SJCRH30 (cell line): ENCODE data around the gene SYNGR4. TPM values are rescaled to one million over a fixed set of nuclear protein-coding genes. Genes with fewer than 3 reads are reported as not detected.
A peak's percentile ranks its signal among the peaks of the same experiment; 100 is the strongest.

ENCODE experiments used
- DNase-seq, 2 experiments: peaks; one replicate each; pipeline ENCODE4 v3.0.0-alpha.2; 2015 to 2020
- H3K27ac ChIP-seq: fragments of 250-450 bp; sonication (Bioruptor Pico); 2 replicates; pipeline ENCODE4 v1.5.1; 2020; ENCODE audit warnings: mild to moderate bottlenecking, moderate library complexity
- H3K27me3 ChIP-seq: fragments of 250-450 bp; sonication (Bioruptor Pico); 2 replicates; pipeline ENCODE4 v1.5.1; 2020; ENCODE audit warnings: mild to moderate bottlenecking, moderate library complexity
- H3K36me3 ChIP-seq: fragments of 250-450 bp; sonication (Bioruptor Pico); 2 replicates; pipeline ENCODE4 v1.5.1; 2020; ENCODE audit warnings: mild to moderate bottlenecking, moderate library complexity
- H3K4me1 ChIP-seq: fragments of 250-450 bp; sonication (Bioruptor Pico); 2 replicates; pipeline ENCODE4 v1.5.1; 2020; ENCODE audit warnings: mild to moderate bottlenecking, moderate library complexity
- H3K4me3 ChIP-seq: fragments of 250-450 bp; sonication (Bioruptor Pico); 2 replicates; pipeline ENCODE4 v1.5.1; 2020; ENCODE audit warnings: mild to moderate bottlenecking, moderate library complexity
- H3K9me3 ChIP-seq: fragments of 250-450 bp; sonication (Bioruptor Pico); replicated peaks from 2 replicates; pipeline ENCODE4 v1.5.1; 2020; ENCODE audit warnings: mild to moderate bottlenecking, moderate library complexity
- total RNA-seq: library from RNA; depleted of rRNA; stranded (reverse); fragments of >200 nt; shearing (Covaris generic); gene quantifications from 2 replicates; pipeline ENCODE4 v1.2.3, GENCODE V29; 2014; rRNA removed

The SYNGR4 gene
- total RNA-seq, 1 experiment from 2014 or later, result not detected

- H3K4me3 ChIP-seq, result no peak overlapping the region
- no peaks in the 10 kb centered on the region for H3K9me3 ChIP-seq
- DNase-seq, result peak; percentile 72 to 79
These were observed 51.2 kb downstream of the SYNGR4 start for GRCh38 chr19:48415395-48415794.

GRCh38 chr19:48415806-48416221 is 51.6 kb downstream of the SYNGR4 start:
- H3K36me3 ChIP-seq, result no peaks in the 10 kb centered on the region
- no peak overlapping the region for H3K4me3 ChIP-seq
- DNase-seq, result no peak
- H3K9me3 ChIP-seq, result no peaks in the 10 kb centered on the region
- no peaks in the 10 kb centered on the region for H3K27me3 ChIP-seq
- no peaks in the 10 kb centered on the region for H3K4me1 ChIP-seq
- no peak overlapping the region for H3K27ac ChIP-seq

More at GRCh38 chr19:48415395-48415794, 51.2 kb downstream of the SYNGR4 start:
- Histone ChIP-seq H3K27me3 (no peaks in the 10 kb centered on the region), H3K36me3 (no peaks in the 10 kb centered on the region), H3K27ac (no peak overlapping the region), H3K4me1 (no peaks in the 10 kb centered on the region)

GRCh38 chr19:48417421-48417820 is 53.3 kb downstream of the SYNGR4 start:
- DNase-seq, result no peak
- Histone ChIP-seq H3K9me3 (no peaks in the 10 kb centered on the region), H3K27me3 (0 out of 2 replicates have a peak, but pooled peaks cover 4% of the 10 kb centered on the region), H3K4me3 (no peak overlapping the region), H3K36me3 (no peaks in the 10 kb centered on the region), H3K27ac (no peak overlapping the region), H3K4me1 (no peaks in the 10 kb centered on the region)

DNA sequence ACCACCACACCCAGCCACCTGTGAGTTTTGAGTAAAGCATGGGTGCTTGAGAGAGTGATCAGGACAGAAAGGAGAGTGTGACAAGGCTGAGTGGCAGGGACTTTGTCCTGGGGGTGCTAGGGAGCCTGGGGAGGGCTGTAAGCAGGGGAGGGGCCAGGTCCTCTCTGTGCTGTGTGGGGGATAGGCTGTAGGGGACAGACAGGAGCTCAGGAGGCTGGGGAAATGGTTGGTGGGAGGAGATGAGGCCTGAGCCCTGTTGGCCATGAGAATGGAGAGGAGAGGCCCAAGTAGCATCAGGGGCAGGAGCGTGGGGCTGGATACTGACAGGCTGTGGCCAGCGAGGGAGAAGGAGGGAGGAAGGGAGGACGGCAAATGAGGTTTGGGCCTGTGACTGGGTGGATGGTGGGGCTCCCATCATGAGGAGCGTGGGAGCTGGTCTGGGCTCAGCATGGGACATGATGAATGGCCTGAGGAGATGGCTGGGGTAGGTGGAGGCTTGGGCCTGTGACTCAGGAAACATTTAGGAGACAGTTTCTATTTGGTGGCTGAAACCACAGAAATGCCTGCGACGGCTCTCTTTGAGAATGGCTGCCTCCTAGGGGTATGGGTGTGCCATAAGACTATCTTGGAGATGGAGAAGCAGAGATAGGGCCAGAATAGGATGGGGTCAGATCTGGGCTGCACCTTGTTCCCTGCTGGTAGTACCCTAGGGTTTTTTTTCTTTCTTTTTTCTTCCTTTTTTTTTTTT is 54.3 kb downstream of the SYNGR4 start:
- Histone ChIP-seq H3K4me1 (no peaks in the 10 kb centered on the region), H3K9me3 (no peaks in the 10 kb centered on the region), H3K36me3 (no peaks in the 10 kb centered on the region), H3K27me3 (0 out of 2 replicates have a peak, but pooled peaks cover 4% of the 10 kb centered on the region), H3K27ac (no peak overlapping the region), H3K4me3 (no peak overlapping the region)
- DNase-seq, result no peak

DNA sequence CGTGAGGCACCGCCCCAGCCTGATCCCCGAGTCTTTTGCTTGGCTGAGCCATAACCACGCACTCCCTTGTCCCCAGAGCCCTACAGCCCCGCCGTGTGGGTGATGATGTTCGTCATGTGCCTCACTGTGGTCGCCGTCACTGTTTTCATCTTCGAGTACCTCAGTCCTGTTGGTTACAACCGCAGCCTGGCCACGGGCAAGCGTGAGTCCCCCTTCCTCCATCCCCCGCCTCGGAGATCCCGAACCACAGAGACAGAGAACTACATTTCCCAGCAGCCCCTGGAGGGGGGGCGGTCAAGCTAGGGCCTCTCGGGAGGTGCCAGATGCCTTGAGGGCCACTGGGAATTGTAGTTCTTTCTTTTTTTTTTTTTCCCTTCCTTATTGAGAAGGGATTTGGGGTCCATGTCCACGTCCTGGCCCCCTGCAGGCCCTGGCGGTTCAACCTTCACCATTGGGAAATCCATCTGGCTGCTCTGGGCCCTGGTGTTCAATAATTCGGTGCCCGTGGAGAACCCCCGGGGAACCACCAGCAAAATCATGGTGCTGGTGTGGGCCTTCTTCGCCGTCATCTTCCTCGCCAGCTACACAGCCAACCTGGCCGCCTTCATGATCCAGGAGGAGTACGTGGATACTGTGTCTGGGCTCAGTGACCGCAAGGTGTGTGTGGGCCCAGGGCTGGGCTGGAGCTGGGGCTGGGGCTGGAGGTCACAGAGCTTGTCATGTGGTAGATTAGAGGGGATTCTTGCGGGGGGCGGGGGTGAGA is 55.2 kb downstream of the SYNGR4 start:
- peak; percentile 54 to 63 for DNase-seq

DNA sequence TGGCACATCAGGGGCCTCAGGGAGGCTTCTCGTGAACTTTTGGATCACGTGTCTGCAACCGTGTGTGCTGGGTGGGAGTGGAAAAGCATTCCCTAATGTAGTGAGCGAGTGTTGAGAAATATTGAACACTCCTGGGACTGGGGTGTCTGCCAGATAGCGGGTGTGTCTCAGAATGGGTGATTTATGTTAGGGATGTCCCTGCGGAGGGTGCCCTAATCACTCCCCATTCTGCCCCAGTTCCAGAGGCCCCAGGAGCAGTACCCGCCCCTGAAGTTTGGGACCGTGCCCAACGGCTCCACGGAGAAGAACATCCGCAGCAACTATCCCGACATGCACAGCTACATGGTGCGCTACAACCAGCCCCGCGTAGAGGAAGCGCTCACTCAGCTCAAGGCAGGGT is 57.4 kb downstream of the SYNGR4 start:
- no peak overlapping the region for H3K4me3 ChIP-seq
- no peak for DNase-seq
- H3K9me3 ChIP-seq, result no peaks in the 10 kb centered on the region
- no peak overlapping the region for H3K27ac ChIP-seq
- 0 out of 2 replicates have a peak, but pooled peaks cover 4% of the 10 kb centered on the region for H3K27me3 ChIP-seq
- H3K4me1 ChIP-seq, result 0 out of 2 replicates have a peak, but pooled peaks cover 3% of the 10 kb centered on the region
- H3K36me3 ChIP-seq, result no peaks in the 10 kb centered on the region

More for the DNA sequence above, 55.2 kb downstream of the SYNGR4 start:
- Histone ChIP-seq H3K36me3 (no peaks in the 10 kb centered on the region), H3K4me1 (0 out of 2 replicates have a peak, but pooled peaks cover under 1% of the 10 kb centered on the region), H3K27me3 (0 out of 2 replicates have a peak, but pooled peaks cover 4% of the 10 kb centered on the region), H3K9me3 (no peaks in the 10 kb centered on the region), H3K4me3 (no peak overlapping the region), H3K27ac (no peak overlapping the region)

GRCh38 chr19:48424694-48425219 is 60.6 kb downstream of the SYNGR4 start:
- Histone ChIP-seq H3K27me3 (0 out of 2 replicates have a peak, but pooled peaks cover 4% of the 10 kb centered on the region), H3K9me3 (no peaks in the 10 kb centered on the region), H3K36me3 (no peaks in the 10 kb centered on the region), H3K4me1 (0 out of 2 replicates have a peak, but pooled peaks cover 3% of the 10 kb centered on the region), H3K27ac (no peak overlapping the region; the same call in 1 of the 2 replicates), H3K4me3 (peak overlapping the region; percentile 23)
- DNase-seq, result peak; percentile 34 to 40

Other genes with a start within 250 kb of the SYNGR4 start
- 57.0 and 72.7 TPM in 2 replicates for gene LIG1, start 194.0 kb upstream of the SYNGR4 start, total RNA-seq
- 0.89 and 1.1 TPM in 2 replicates for gene ZSWIM9, start 193.7 kb upstream of the SYNGR4 start, total RNA-seq
- 18.3 and 20.4 TPM in 2 replicates for gene CARD8, start 108.5 kb upstream of the SYNGR4 start, total RNA-seq
- 0.71 and 1.0 TPM in 2 replicates for gene ZNF114, start 94.3 kb upstream of the SYNGR4 start, total RNA-seq
- gene EMP3, start 38.8 kb upstream of the SYNGR4 start, total RNA-seq, result 79.1 and 79.2 TPM in 2 replicates
- gene TMEM143, start 427 bp upstream of the SYNGR4 start, total RNA-seq, result 2.6 and 2.8 TPM in 2 replicates
- gene KDELR1, start 27.2 kb downstream of the SYNGR4 start, total RNA-seq, result 105 and 119 TPM in 2 replicates
- gene GRIN2D, start 29.3 kb downstream of the SYNGR4 start, total RNA-seq, result 0.03 TPM in 1 of 2 replicates, not detected in the other
- gene GRWD1, start 81.6 kb downstream of the SYNGR4 start, total RNA-seq, result 40.4 and 44.6 TPM in 2 replicates
- gene KCNJ14, start 91.2 kb downstream of the SYNGR4 start, total RNA-seq, result 0.41 and 0.57 TPM in 2 replicates
- 25.0 and 29.0 TPM in 2 replicates for gene CYTH2, start 105.0 kb downstream of the SYNGR4 start, total RNA-seq
- not detected in 2 replicates for gene LMTK3, start 147.5 kb downstream of the SYNGR4 start, total RNA-seq
- 0.26 TPM in 1 of 2 replicates, not detected in the other for gene SULT2B1, start 187.8 kb downstream of the SYNGR4 start, total RNA-seq
- not detected in 2 replicates for gene SPACA4, start 242.4 kb downstream of the SYNGR4 start, total RNA-seq